ENCODE data around the gene MED12L.

The MED12L gene, protein sequence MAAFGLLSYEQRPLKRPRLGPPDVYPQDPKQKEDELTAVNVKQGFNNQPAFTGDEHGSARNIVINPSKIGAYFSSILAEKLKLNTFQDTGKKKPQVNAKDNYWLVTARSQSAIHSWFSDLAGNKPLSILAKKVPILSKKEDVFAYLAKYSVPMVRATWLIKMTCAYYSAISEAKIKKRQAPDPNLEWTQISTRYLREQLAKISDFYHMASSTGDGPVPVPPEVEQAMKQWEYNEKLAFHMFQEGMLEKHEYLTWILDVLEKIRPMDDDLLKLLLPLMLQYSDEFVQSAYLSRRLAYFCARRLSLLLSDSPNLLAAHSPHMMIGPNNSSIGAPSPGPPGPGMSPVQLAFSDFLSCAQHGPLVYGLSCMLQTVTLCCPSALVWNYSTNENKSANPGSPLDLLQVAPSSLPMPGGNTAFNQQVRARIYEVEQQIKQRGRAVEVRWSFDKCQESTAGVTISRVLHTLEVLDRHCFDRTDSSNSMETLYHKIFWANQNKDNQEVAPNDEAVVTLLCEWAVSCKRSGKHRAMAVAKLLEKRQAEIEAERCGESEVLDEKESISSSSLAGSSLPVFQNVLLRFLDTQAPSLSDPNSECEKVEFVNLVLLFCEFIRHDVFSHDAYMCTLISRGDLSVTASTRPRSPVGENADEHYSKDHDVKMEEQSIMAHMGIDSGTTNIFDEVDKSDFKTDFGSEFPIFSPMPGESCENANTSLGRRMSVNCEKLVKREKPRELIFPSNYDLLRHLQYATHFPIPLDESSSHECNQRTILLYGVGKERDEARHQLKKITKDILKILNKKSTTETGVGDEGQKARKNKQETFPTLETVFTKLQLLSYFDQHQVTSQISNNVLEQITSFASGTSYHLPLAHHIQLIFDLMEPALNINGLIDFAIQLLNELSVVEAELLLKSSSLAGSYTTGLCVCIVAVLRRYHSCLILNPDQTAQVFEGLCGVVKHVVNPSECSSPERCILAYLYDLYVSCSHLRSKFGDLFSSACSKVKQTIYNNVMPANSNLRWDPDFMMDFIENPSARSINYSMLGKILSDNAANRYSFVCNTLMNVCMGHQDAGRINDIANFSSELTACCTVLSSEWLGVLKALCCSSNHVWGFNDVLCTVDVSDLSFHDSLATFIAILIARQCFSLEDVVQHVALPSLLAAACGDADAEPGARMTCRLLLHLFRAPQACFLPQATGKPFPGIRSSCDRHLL (N-terminal part only)

DNA sequence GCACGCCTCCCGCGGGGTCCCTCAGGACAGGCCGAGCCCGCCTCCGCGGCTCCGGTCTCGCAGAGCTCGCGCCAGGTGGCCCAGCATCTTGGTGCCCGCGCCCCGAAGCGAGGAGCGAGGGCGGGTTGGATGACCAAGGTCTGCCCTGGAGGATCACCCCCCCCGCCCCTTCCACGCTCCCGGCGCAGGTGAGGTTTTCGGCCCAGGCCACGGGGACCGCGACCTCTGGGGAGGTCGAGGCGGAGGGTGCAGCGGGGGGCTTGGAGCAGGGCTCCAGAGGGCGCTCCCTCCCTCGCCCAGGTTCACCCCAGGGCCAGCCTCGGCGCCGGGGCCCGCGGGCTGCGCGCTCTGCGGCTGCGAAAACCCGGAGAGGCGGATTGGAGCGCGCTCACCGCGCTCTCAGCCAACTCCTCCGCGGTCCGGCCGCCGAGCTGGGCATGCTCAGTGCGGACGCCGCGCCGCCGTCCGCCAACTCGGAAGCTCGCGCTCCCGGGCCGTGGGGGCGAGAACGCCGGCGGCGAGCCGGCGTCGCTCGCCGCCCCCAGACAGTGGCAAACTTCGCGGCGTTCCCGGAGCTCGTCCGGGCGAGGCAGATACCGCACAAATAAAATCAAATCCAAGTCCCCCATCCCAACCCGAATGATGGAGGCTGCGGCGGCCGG is at the start of gene MED12L:
MED12L (plus strand) TSS at position 438 of the 662 bp plus-strand sequence. CDS start 1,263 bp downstream, outside the sequence.
- peak; percentile 82 for DNase-seq (ENCODE audit: low read depth)
- peak within 1 kb of the TSS; percentile 50 for H3K4me3 ChIP-seq (ENCODE audit: low read length)
- TF ChIP-seq, protein P1, sequence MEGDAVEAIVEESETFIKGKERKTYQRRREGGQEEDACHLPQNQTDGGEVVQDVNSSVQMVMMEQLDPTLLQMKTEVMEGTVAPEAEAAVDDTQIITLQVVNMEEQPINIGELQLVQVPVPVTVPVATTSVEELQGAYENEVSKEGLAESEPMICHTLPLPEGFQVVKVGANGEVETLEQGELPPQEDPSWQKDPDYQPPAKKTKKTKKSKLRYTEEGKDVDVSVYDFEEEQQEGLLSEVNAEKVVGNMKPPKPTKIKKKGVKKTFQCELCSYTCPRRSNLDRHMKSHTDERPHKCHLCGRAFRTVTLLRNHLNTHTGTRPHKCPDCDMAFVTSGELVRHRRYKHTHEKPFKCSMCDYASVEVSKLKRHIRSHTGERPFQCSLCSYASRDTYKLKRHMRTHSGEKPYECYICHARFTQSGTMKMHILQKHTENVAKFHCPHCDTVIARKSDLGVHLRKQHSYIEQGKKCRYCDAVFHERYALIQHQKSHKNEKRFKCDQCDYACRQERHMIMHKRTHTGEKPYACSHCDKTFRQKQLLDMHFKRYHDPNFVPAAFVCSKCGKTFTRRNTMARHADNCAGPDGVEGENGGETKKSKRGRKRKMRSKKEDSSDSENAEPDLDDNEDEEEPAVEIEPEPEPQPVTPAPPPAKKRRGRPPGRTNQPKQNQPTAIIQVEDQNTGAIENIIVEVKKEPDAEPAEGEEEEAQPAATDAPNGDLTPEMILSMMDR (IDR thresholded peaks at IDR 0.05; ENCODE audit: insufficient read depth, low read depth, low read length, missing control alignments) = no peak

DNA sequence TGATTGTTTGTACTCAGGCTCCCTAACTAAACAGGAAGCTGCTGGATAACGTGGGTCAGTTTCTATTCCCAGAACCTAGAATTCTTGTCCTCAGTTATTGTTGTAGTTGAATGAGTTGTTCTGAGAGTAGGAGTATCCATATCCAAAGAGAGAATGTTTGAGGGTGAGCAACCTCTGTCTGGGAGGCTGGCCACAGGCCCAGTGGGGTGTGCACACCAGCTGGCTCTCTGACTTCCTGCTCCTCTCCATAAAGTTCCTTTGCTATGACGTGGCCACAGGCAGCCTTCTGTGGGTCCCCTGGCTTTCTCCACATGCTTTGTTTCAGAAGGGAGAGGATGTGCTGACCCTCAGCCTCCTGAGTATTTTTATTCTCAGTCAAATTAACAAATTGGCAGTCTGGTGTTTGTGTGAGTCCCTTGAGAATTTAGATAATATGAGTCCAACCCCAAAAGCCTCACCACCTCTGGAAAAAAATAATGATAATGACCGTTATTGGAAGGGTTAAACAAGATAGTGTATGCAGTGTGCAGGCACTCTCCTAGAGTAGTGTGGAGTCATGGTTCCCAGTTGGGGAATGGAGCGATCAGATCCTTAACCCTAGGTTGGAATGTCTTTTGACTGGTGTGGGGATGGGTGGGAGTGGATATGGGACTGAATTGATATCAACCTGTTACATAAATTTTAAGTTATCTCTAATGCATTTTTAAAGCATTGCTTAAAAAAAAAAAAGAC is 47.6 kb upstream of the MED12L start:
- peak; percentile 74 for DNase-seq (ENCODE audit: low read depth)
- no peak overlapping the region for H3K4me3 ChIP-seq (ENCODE audit: low read length)
- TF ChIP-seq, protein P1 (IDR thresholded peaks at IDR 0.05; ENCODE audit: insufficient read depth, low read depth, low read length, missing control alignments) = no peak

DNA sequence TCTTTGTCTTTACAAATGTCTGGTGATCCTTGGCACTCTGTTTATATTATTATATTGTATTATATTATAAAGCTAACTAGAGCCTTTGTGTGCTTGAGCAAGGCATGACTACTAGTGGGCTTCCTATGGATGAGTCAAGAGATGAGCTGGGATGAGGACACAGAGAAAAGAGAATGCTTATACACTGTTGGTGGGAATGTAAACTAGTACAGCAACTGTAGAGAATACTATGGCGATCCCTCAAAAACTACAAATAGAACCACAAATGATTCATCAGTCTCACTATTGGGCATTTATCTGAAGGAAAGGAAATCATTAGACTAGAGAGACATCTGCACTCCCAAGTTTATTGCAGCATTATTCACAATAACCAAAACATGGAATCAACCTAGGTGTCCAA is 40.8 kb upstream of the MED12L start:
- TF ChIP-seq, protein P1 (IDR thresholded peaks at IDR 0.05; ENCODE audit: insufficient read depth, low read depth, low read length, missing control alignments) = no peak
- H3K4me3 ChIP-seq (ENCODE audit: low read length) = no peak overlapping the region
- peak; percentile 21 for DNase-seq (ENCODE audit: low read depth)

DNA sequence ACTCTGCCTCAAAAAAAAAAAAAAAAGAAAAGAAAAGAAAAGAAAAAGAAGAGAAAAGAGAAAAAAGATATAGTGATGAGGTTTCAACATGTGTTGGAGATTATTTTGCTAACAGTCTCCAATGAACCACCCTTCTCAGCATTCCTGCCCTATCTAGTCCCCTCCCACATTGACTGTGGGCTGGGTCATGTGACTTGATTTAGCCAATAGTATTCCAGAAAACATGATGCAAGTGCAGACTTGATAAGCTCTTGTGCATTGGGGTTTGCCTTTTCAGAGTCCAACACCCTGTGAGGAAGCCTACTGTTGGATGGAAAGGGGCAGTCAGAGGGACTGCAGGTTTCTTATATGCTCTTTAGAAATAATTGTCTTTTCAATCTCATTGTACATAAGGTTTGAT is 37.8 kb upstream of the MED12L start:
- DNase-seq (ENCODE audit: low read depth) = peak; percentile 16
- TF ChIP-seq, protein P1 (IDR thresholded peaks at IDR 0.05; ENCODE audit: insufficient read depth, low read depth, low read length, missing control alignments) = no peak
- H3K4me3 ChIP-seq (ENCODE audit: low read length) = no peak overlapping the region

DNA sequence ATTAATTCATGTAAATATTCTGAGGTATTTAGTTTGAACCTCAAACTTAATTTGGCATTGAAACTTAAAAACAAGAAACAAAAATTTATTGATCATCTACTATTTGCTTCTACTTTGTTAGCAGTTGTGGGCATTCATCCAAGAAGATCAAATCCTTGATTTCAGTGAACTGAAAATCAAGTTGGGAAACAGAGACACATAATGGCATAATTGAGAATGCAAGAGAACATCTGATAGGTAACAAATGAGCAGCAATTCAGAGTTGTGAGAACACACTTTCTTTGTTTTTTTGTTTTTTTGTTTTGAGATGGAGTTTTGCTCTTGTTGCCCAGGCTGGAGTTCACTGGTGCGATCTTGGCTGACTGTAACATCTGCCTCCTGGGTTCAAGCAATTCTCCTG is 33.9 kb upstream of the MED12L start:
- DNase-seq (ENCODE audit: low read depth) = no peak
- H3K4me3 ChIP-seq (ENCODE audit: low read length) = no peak overlapping the region
- TF ChIP-seq, protein P1 (IDR thresholded peaks at IDR 0.05; ENCODE audit: insufficient read depth, low read depth, low read length, missing control alignments) = no peak

All from epithelial cell of esophagus (primary cell).